GM18870 (cell line): ENCODE results near the gene LHB.

Experiments used
- ATAC-seq: cut with Tn5 transposase; IDR thresholded peaks from one replicate; pipeline ENCODE4 v1.9.1; 2021; ENCODE audit warnings: moderate library complexity; ENCODE audit not compliant: unreplicated experiment

LHB gene

GRCh38 chr19:48986211-48986610 lies 30.7 kb downstream of the LHB start:
- no peak for ATAC-seq

GRCh38 chr19:48985711-48986110 lies 31.2 kb downstream of the LHB start:
- ATAC-seq, result no peak

DNA sequence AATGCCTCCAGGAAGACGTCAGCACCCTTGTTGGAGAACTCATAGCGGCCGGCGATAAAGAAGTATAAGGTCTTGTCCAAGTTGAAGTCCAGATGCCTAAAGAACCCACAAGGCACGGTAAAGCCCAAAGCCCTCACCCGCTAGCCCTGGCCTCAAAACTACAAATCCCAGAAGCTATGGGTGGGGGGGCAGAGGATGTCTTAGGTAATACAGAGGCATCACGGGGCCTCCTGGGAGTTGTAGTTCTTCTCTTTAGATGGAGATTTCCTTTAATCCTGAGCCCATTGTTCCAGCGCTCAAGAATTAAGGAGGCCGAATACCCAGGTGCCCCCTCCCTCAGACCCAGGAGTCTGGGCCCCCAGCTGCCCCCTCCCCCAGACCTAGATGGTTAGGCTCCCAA lies 34.6 kb downstream of the LHB start:
- ATAC-seq, result no peak

DNA sequence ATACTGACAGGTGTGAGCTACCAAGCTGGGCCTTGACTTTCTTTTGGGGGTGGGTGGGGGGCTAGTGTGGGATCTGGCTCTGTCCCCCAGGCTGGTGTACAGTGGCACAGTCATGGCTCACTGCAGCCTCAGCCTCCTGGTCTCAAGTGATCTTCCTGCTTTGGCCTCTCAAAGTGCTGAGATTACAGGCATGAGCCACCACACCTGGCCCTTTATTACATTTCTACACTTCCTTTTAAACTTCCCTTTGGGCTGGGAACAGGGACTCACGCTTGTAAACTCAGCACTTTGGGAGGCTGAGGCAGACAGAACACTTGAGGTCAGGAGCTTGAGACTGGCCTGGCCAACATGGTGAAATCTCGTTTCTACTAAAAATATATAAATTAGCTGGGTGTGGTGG lies 39.8 kb downstream of the LHB start:
- ATAC-seq, result no peak

- no peak for ATAC-seq
Observed at GRCh38 chr19:48975947-48976847, 40.7 kb downstream of the LHB start.

GRCh38 chr19:48970923-48971395 lies 45.9 kb downstream of the LHB start:
- ATAC-seq, result no peak

GRCh38 chr19:48970139-48970766 lies 46.6 kb downstream of the LHB start:
- ATAC-seq, result no peak

- no peak for ATAC-seq
Observed at GRCh38 chr19:48969276-48970138, 47.4 kb downstream of the LHB start.

GRCh38 chr19:48968813-48969218 lies 48.1 kb downstream of the LHB start:
- ATAC-seq, result no peak

GRCh38 chr19:48968179-48968661 lies 48.7 kb downstream of the LHB start:
- no peak for ATAC-seq

GRCh38 chr19:48967346-48968178 lies 49.3 kb downstream of the LHB start:
- no peak for ATAC-seq

DNA sequence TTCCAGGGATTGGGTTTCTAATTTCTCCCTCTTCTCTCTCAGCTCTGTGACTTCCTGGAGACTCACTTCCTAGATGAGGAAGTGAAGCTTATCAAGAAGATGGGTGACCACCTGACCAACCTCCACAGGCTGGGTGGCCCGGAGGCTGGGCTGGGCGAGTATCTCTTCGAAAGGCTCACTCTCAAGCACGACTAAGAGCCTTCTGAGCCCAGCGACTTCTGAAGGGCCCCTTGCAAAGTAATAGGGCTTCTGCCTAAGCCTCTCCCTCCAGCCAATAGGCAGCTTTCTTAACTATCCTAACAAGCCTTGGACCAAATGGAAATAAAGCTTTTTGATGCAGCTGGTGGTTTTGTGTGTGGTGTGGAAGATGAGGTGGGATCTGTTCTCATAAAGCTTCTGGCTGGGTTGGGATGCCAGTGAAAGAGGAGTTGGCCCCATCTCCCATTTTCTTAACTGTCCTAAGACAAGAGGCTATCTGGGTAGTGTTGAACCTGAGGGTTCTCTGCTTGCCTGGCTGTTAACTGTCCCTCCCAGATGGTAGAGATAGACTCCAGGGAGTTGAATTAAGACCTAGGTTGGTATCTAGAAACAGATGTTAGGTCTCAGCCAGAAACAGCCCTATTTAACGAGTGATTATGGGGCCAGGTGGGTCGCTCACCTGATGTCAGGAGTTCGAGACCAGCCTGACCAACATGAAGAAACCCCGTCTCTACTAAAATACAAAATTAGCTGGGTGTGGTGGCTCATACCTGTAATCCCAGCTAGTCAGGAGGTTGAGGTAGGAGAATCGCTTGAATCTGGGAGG lies 50.1 kb downstream of the LHB start:
- no peak for ATAC-seq
